Measurements from ENCODE around the gene CXCL9.

The CXCL9 gene

GRCh38 chr4:75953509-75953908, 53.8 kb downstream of the CXCL9 start:
- H3K4me3 ChIP-seq (ENCODE audit: low read depth, low read length): no peak overlapping the region
- TF ChIP-seq CTCF (IDR thresholded peaks at IDR 0.05; ENCODE audit: borderline replicate concordance, insufficient read depth, low read depth, low read length): no peak

All from GM12875 (cell line).